ENCODE measurements around the gene HPS5. TPM values are rescaled to one million over a fixed set of nuclear protein-coding genes. Genes with fewer than 3 reads are reported as not detected.
"Not testable (repeated sequence)": the region's sequence is repeated elsewhere in the genome, so short reads cannot be mapped to it uniquely, and the experiment has no call there.

Gene HPS5
- total RNA-seq, 6 donors from 2014 or later = 18.6 to 40.9 (median 31.1) TPM

DNA sequence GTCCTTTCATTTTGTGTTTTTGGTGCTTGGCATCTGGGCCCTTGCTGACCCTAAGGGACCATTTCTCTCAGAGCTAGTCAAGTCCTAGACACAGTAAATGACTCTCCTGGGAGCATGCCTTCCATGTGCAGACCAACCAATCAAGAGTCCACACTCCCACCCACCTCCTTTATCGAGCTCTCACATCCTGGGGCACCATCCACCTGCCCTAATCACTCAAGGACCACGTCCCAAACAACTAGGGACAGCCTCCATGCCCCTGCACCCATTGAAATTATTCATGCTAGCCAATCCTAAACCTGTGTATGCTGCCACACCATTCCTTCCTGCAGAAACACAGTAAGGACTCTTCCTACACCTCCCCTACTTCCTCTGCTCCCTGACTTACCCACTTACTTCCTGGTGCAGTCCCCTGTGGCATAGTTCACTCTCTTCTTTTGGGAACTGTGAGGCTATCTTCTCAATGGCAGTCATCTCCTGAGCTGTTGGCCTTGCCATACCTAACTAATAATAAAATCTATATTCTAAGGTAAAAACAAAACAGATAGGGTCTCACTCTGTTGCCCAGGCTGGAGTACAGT, 67.1 kb downstream of the HPS5 start:
- H3K9me3 ChIP-seq = no peaks in the 10 kb centered on the region
- no peak for DNase-seq
- 64 to 70% methylated on average over 2 of the region's 2 CpGs for WGBS, 2 donors
- ATAC-seq (ENCODE audit: low FRiP score in 2 of 2) = no peak
- H3K4me3 ChIP-seq = no peak overlapping the region
- H3K36me3 ChIP-seq = no peaks in the 10 kb centered on the region
- no peaks in the 10 kb centered on the region for H3K4me1 ChIP-seq
- no peak for TF ChIP-seq EP300 (IDR thresholded peaks at IDR 0.05)
- TF ChIP-seq POLR2AphosphoS5 (IDR thresholded peaks at IDR 0.05) = no peak
- no peaks in the 10 kb centered on the region for H3K27me3 ChIP-seq
- H3K27ac ChIP-seq = no peak overlapping the region

GRCh38 chr11:18253778-18254338, 68.1 kb downstream of the HPS5 start:
- H3K4me1 ChIP-seq = no peaks in the 10 kb centered on the region
- no peaks in the 10 kb centered on the region for H3K27me3 ChIP-seq
- DNase-seq (no peak), ATAC-seq (ENCODE audit: low FRiP score in 2 of 2) (no peak)
- 74 to 85% methylated on average over 10 to 11 of the region's 11 CpGs for WGBS, 2 donors
- no peaks in the 10 kb centered on the region for H3K9me3 ChIP-seq
- TF ChIP-seq POLR2A (IDR thresholded peaks at IDR 0.05) (no peak), CTCF (IDR thresholded peaks at IDR 0.05) (no peak), POLR2AphosphoS5 (IDR thresholded peaks at IDR 0.05) (no peak), EP300 (IDR thresholded peaks at IDR 0.05) (no peak)
- no peaks in the 10 kb centered on the region for H3K36me3 ChIP-seq
- H3K4me3 ChIP-seq = no peak overlapping the region
- H3K27ac ChIP-seq = no peak overlapping the region

DNA sequence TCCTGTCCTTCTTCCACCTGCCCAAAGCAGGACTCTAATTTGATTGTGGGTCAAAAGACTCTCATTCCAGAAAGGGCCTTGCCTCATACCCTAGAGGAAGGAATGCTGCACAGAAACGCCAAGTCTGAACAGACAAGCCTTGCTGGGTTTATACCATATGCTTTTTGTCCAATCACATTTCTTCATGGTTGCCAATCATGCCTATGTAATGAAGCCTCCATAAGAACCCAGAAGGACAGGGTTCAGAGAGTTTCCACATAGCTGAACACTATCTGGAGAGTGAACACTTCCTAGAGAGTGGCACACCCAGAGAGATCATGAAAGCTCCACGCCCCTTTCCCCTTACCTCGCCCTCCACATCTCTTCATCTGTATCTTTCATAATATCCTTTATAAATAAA, 68.7 kb downstream of the HPS5 start:
- no peak for DNase-seq
- Histone ChIP-seq H3K27me3 (no peaks in the 10 kb centered on the region), H3K4me1 (no peaks in the 10 kb centered on the region), H3K9me3 (no peaks in the 10 kb centered on the region), H3K36me3 (no peaks in the 10 kb centered on the region), H3K4me3 (no peak overlapping the region), H3K27ac (no peak overlapping the region)
- ATAC-seq (ENCODE audit: low FRiP score in 2 of 2) = no peak
- 68 to 79% methylated on average over 3 of the region's 3 CpGs for WGBS, 2 donors
- no peak for TF ChIP-seq EP300 (IDR thresholded peaks at IDR 0.05)
- TF ChIP-seq CTCF (IDR thresholded peaks at IDR 0.05) = no peak
- no peak for TF ChIP-seq POLR2A (IDR thresholded peaks at IDR 0.05)
- TF ChIP-seq POLR2AphosphoS5 (IDR thresholded peaks at IDR 0.05) = no peak

- H3K9me3 ChIP-seq = no peaks in the 10 kb centered on the region
- no peak within 1 kb of the TSS for H3K27ac ChIP-seq
- no peak for TF ChIP-seq POLR2A (IDR thresholded peaks at IDR 0.05)
- no peak for TF ChIP-seq EP300 (IDR thresholded peaks at IDR 0.05)
- TF ChIP-seq POLR2AphosphoS5 (IDR thresholded peaks at IDR 0.05) = no peak
- TF ChIP-seq CTCF (IDR thresholded peaks at IDR 0.05) = no peak
- H3K36me3 ChIP-seq = no peaks in the 10 kb centered on the region
- no peaks in the 10 kb centered on the region for H3K27me3 ChIP-seq
- H3K4me3 ChIP-seq = no peak within 1 kb of the TSS
- 55 to 59% methylated on average over 3 to 5 of the region's 5 CpGs for WGBS, 2 donors
- no peaks in the 10 kb centered on the region for H3K4me1 ChIP-seq
- ATAC-seq (ENCODE audit: low FRiP score in 2 of 2) (no peak), DNase-seq (no peak)
Observed at GRCh38 chr11:18248561-18248960, 73.4 kb downstream of the HPS5 start, which contains the start of gene SAA2. Gene SAA2 (minus strand): TSS chr11:18248668. CDS start chr11:18248011, 657 bp downstream.

GRCh38 chr11:18247191-18247581, 74.8 kb downstream of the HPS5 start:
- DNase-seq; H3K4me3 ChIP-seq; H3K27ac ChIP-seq; H3K27me3 ChIP-seq; H3K4me1 ChIP-seq; H3K36me3 ChIP-seq; H3K9me3 ChIP-seq; ATAC-seq (ENCODE audit: low FRiP score in 2 of 2): not testable (repeated sequence)
- 38 to 63% methylated on average over 1 to 2 of the region's 6 CpGs for WGBS, 2 donors

- 63 to 65% methylated on average over 10 to 11 of the region's 11 CpGs for WGBS, 2 donors
- peak overlapping the region in 1 of 4 donors; percentile 12 for H3K4me3 ChIP-seq
- not testable (repeated sequence) for H3K36me3 ChIP-seq, H3K9me3 ChIP-seq, H3K4me1 ChIP-seq, H3K27me3 ChIP-seq, DNase-seq
- peak in 1 of 2 donors; percentile 23 for ATAC-seq (ENCODE audit: low FRiP score in 2 of 2)
- H3K27ac ChIP-seq = peak overlapping the region in 1 of 4 donors; percentile 27
Observed at GRCh38 chr11:18246379-18247190, 75.4 kb downstream of the HPS5 start.

All from upper lobe of left lung (tissue), 6 donors.